Coronary artery (tissue), 2 donors: ENCODE data around the gene GNGT1.

Experiments
- DNase-seq: peaks from one replicate; pipeline ENCODE4 v3.0.0-alpha.2; 2017; ENCODE audit warnings: low spot score
- H3K27ac ChIP-seq, 2 donors: fragments of 200-600 bp; sonication (generic); one replicate each; pipeline ENCODE4 v1.5.1; 2016 to 2019
- H3K4me3 ChIP-seq: fragments of 200-600 bp; sonication (generic); 2 replicates; pipeline ENCODE4 v1.5.1; 2016; ENCODE audit warnings: mild to moderate bottlenecking, moderate library complexity
- CTCF ChIP-seq: fragments of 200-600 bp; sonication (generic); IDR thresholded peaks from one replicate; pipeline ENCODE4 v1.5.1; 2019; ENCODE audit warnings: antibody characterized with exemption

GNGT1 gene

GRCh38 chr7:93920496-93921182 is 14.3 kb downstream of the GNGT1 start:
- DNase-seq: no peak
- TF ChIP-seq CTCF: no peak
- H3K4me3 ChIP-seq: peak overlapping the region; percentile 83
- H3K27ac ChIP-seq: peak overlapping the region; percentile 84 to 96

- peak overlapping the region; percentile 84 to 96 for H3K27ac ChIP-seq
- H3K4me3 ChIP-seq: peak overlapping the region; percentile 83
- DNase-seq: no peak
- no peak for TF ChIP-seq CTCF
Observed at GRCh38 chr7:93921186-93921585, 14.8 kb downstream of the GNGT1 start.

DNA sequence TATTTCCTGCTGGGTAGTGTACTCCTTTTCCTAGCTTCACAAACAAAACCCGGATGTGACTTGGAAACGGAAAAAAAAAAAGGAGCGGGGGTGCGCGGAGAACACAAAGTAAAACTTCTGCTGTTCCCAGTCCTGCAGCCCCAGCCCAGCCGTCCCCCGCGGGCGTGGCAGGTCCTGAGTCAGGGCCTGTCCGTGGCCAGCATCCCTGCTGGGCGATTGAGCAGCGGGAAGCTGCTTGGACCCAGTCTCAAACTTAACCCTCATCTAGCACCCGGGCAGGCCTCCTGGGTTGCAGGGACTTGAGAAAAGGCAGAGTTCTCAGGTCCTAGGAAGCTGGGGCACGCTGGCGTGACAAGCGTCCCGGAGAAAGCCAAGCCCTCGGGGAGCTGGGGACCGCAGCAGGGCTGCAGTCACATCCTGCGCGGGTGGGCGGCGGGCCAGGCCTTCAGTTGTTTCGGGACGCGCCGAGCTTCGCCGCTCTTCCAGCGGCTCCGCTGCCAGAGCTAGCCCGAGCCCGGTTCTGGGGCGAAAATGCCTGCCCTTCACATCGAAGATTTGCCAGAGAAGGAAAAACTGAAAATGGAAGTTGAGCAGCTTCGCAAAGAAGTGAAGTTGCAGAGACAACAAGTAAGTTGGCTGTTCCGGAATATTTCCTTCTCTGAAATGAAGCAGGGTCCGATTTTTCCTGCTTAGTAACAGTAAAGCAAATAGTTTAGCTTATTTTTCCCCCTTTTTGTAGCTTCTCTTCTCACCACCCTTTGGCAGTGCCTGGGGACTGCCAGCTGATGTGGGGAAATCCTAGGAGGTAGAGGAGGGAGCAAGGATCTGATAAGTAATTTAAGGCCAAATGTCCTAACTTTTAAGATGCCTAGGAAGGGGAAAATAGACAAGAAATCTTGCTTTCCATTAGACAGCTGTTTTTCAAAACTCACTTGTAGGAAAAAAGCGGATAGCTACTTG is 15.5 kb downstream of the GNGT1 start, which contains the start of gene GNG11:
GNG11 (plus strand) TSS at position 129 of the 960 bp plus-strand sequence; CDS start at position 532, 403 bp downstream.
- peak within 1 kb of the TSS; percentile 84 to 96 for H3K27ac ChIP-seq
- peak within 1 kb of the TSS; percentile 83 for H3K4me3 ChIP-seq
- peak; percentile 88 for DNase-seq
- TF ChIP-seq CTCF: no peak

GRCh38 chr7:93923296-93923695 is 16.9 kb downstream of the GNGT1 start:
- no peak for TF ChIP-seq CTCF
- Histone ChIP-seq H3K27ac (peak overlapping the region in 1 of 2 donors; percentile 27), H3K4me3 (peak overlapping the region; percentile 83)
- DNase-seq: no peak

DNA sequence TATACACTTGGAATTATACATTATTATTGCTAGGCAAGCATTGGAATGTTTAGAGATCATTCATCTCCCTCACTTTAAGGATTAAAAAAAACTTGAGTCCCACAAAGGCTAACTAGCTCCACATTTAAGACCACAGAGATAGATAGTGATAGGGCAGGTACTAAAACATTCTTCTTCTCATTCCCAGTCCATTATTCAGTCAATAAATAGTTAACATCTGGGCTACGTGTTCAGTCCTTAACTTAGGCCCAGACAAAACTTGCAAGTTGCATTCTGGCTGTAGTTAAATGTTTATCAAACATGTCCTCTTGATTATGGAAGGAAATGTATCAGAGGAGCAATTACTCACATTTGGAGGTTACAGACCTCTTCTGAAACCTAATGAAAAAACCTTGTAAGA is 17.6 kb downstream of the GNGT1 start:
- Histone ChIP-seq H3K27ac (peak overlapping the region; percentile 27 to 30), H3K4me3 (peak overlapping the region; percentile 83)
- TF ChIP-seq CTCF: no peak
- no peak for DNase-seq

DNA sequence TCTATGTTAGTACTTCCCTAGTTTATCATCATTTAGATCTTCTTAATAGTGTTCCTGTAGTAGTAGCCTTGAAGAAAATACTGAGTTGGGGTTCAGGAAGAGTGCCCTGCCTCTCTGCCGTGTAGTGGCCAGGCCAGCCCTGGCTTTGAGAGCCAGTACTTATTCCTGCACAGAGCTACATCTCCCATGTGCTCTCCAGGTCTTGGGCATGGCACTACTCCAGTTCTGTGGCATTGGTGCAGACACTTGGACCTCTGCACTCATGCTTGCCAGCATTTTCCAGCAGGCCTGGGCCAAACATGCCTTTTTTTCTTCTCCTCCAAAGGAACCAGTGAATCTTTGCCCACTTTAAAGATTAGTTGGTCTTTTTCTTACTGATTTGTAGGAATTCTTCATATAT is 20.4 kb downstream of the GNGT1 start:
- H3K27ac ChIP-seq: peak overlapping the region; percentile 39 to 66

More for the DNA sequence above, 20.4 kb downstream of the GNGT1 start:
- H3K4me3 ChIP-seq: no peak overlapping the region
- no peak for TF ChIP-seq CTCF
- no peak for DNase-seq
